DND-41 (cell line): ENCODE results near the gene ZNF500.

Source experiments
- ATAC-seq: fragments of 200-7000 bp; cut with Tn5 transposase; 3 replicates; pipeline ENCODE4 v1.9.1; 2021; ENCODE audit warnings: low read depth; ENCODE audit not compliant: insufficient read depth
- DNase-seq: peaks from one replicate; pipeline ENCODE4 v3.0.0-alpha.2; 2020
- H2AFZ ChIP-seq: 2 replicates; pipeline ENCODE4 v1.6.0; 2012; ENCODE audit warnings: low read depth, low read length
- H3K27ac ChIP-seq: 2 replicates; pipeline ENCODE4 v1.5.1; 2012; ENCODE audit warnings: low read length, inconsistent platforms
- H3K27me3 ChIP-seq: fragments of 200-600 bp; sonication (generic); 2 replicates; pipeline ENCODE4 v1.6.0; 2012; ENCODE audit warnings: low read length, mild to moderate bottlenecking, inconsistent platforms; ENCODE audit not compliant: insufficient read depth, poor library complexity
- H3K36me3 ChIP-seq: 2 replicates; pipeline ENCODE4 v1.5.1; 2012; ENCODE audit warnings: low read length, inconsistent platforms; ENCODE audit not compliant: insufficient read depth
- H3K4me1 ChIP-seq: 2 replicates; pipeline ENCODE4 v1.5.1; 2012; ENCODE audit warnings: mild to moderate bottlenecking, low read length; ENCODE audit not compliant: insufficient read depth
- H3K4me2 ChIP-seq: 2 replicates; pipeline ENCODE4 v1.6.0; 2012; ENCODE audit warnings: mild to moderate bottlenecking, moderate library complexity, low read length, inconsistent platforms; ENCODE audit not compliant: insufficient read depth
- H3K4me3 ChIP-seq, 2 experiments: fragments of 200-600 bp in 1 of 2; shearing (Covaris generic) in 1 of 2; 2 replicates each; pipeline ENCODE4 v1.5.1; 2012 to 2016; ENCODE audit warnings: inconsistent platforms in 2 of 2, low read length in 2 of 2, mild to moderate bottlenecking in 2 of 2, low read depth in 1 of 2, moderate library complexity in 1 of 2
- H3K79me2 ChIP-seq: 2 replicates; pipeline ENCODE4 v1.6.0; 2012; ENCODE audit warnings: low read length, inconsistent platforms; ENCODE audit not compliant: insufficient read depth
- H3K9ac ChIP-seq: 2 replicates; pipeline ENCODE4 v1.6.0; 2012; ENCODE audit warnings: low read depth, mild to moderate bottlenecking, inconsistent platforms, low read length, moderate library complexity
- H3K9me3 ChIP-seq: 2 replicates; pipeline ENCODE4 v1.5.1; 2012; ENCODE audit warnings: low read length, moderate library complexity, mild to moderate bottlenecking, inconsistent platforms; ENCODE audit not compliant: insufficient read depth, severe bottlenecking
- H4K20me1 ChIP-seq: 2 replicates; pipeline ENCODE4 v1.6.0; 2012; ENCODE audit warnings: low read length; ENCODE audit not compliant: insufficient read depth
- CTCF ChIP-seq: IDR thresholded peaks from 2 replicates; pipeline ENCODE4 v1.5.1; 2012; ENCODE audit warnings: borderline replicate concordance, low read length, moderate library complexity, mild to moderate bottlenecking; ENCODE audit not compliant: poor library complexity, severe bottlenecking; ENCODE audit errors: extremely low read depth
- EZH2 ChIP-seq: IDR thresholded peaks from 3 replicates; pipeline ENCODE4 v1.6.1; 2012; ENCODE audit warnings: borderline replicate concordance, low read depth, mild to moderate bottlenecking, moderate library complexity, low read length, inconsistent platforms; ENCODE audit not compliant: severe bottlenecking

The ZNF500 gene

GRCh38 chr16:4706871-4707270 lies 60.1 kb downstream of the ZNF500 start:
- no peak for ATAC-seq
- Histone ChIP-seq H2AFZ (no peak overlapping the region), H3K79me2 (no peaks in the 10 kb centered on the region), H3K36me3 (peaks cover 34% of the 10 kb centered on the region), H3K9me3 (no peaks in the 10 kb centered on the region), H3K9ac (no peak overlapping the region), H3K27ac (no peak overlapping the region), H4K20me1 (no peaks in the 10 kb centered on the region), H3K27me3 (no peaks in the 10 kb centered on the region), H3K4me1 (no peaks in the 10 kb centered on the region), H3K4me2 (no peak overlapping the region), H3K4me3 (no peak overlapping the region)
- TF ChIP-seq EZH2 = no peak
- TF ChIP-seq CTCF = no peak
- no peak for DNase-seq

GRCh38 chr16:4704913-4705312 lies 62.0 kb downstream of the ZNF500 start:
- H3K27me3 ChIP-seq = no peaks in the 10 kb centered on the region
- H4K20me1 ChIP-seq = no peaks in the 10 kb centered on the region
- H3K4me1 ChIP-seq = no peaks in the 10 kb centered on the region
- H3K36me3 ChIP-seq = peaks cover 43% of the 10 kb centered on the region
- H3K79me2 ChIP-seq = no peaks in the 10 kb centered on the region
- H3K9ac ChIP-seq = no peak overlapping the region
- TF ChIP-seq CTCF (no peak), EZH2 (no peak)
- no peak overlapping the region for H3K4me3 ChIP-seq
- no peaks in the 10 kb centered on the region for H3K9me3 ChIP-seq
- H3K4me2 ChIP-seq = no peak overlapping the region
- DNase-seq (no peak), ATAC-seq (no peak)
- no peak overlapping the region for H2AFZ ChIP-seq
- no peak overlapping the region for H3K27ac ChIP-seq

GRCh38 chr16:4704491-4704890 lies 62.5 kb downstream of the ZNF500 start:
- Histone ChIP-seq H3K4me3 (no peak overlapping the region), H3K4me1 (no peaks in the 10 kb centered on the region), H3K79me2 (no peaks in the 10 kb centered on the region), H3K36me3 (peaks cover 41% of the 10 kb centered on the region), H3K9ac (no peak overlapping the region), H3K4me2 (no peak overlapping the region), H3K27ac (no peak overlapping the region), H3K9me3 (no peaks in the 10 kb centered on the region), H2AFZ (no peak overlapping the region), H3K27me3 (no peaks in the 10 kb centered on the region), H4K20me1 (no peaks in the 10 kb centered on the region)
- TF ChIP-seq EZH2 = no peak
- TF ChIP-seq CTCF = no peak
- no peak for ATAC-seq
- no peak for DNase-seq

- no peaks in the 10 kb centered on the region for H3K9me3 ChIP-seq
- no peaks in the 10 kb centered on the region for H3K79me2 ChIP-seq
- DNase-seq = no peak
- no peak overlapping the region for H2AFZ ChIP-seq
- no peaks in the 10 kb centered on the region for H3K4me1 ChIP-seq
- TF ChIP-seq CTCF = no peak
- TF ChIP-seq EZH2 = no peak
- H3K9ac ChIP-seq = no peak overlapping the region
- H4K20me1 ChIP-seq = no peaks in the 10 kb centered on the region
- no peak overlapping the region for H3K4me3 ChIP-seq
- H3K27ac ChIP-seq = no peak overlapping the region
- no peak overlapping the region for H3K4me2 ChIP-seq
- H3K27me3 ChIP-seq = no peaks in the 10 kb centered on the region
- H3K36me3 ChIP-seq = peaks cover 45% of the 10 kb centered on the region
- no peak for ATAC-seq
Measured at GRCh38 chr16:4703906-4704305, 63.1 kb downstream of the ZNF500 start.
